HEK293 (cell line): ENCODE measurements around the gene OR4N2.
"Not testable (repeated sequence)": the region's sequence is repeated elsewhere in the genome, so short reads cannot be mapped to it uniquely, and the experiment has no call there.

ENCODE experiments used
- CTCF ChIA-PET: fragments of 350-600 bp; formaldehyde crosslinking; extraction: SDS; loops from one replicate; lab custom pipeline; 2021; ENCODE audit warnings: antibody characterized with exemption; lab: Yijun Ruan, JAX
- POLR2A ChIA-PET: fragments of 300-600 bp; formaldehyde crosslinking; extraction: SDS; loops from one replicate; lab custom pipeline; 2020; ENCODE audit warnings: antibody characterized with exemption, inconsistent platforms; lab: Yijun Ruan, JAX
- H3K27ac ChIP-seq: fragments of 200-500 bp; sonication (Bioruptor generic); 2 replicates; pipeline ENCODE4 v1.5.1; 2014; ENCODE audit warnings: low read depth, low read length, control low read depth, inconsistent platforms; ENCODE audit errors: extremely low read depth
- H3K36me3 ChIP-seq, 2 experiments: fragments of 200-500 bp in 1 of 2; sonication (Bioruptor generic) in 1 of 2; 1 replicate in 1 of 2; 2 replicates in 1 of 2; pipeline ENCODE4 v1.5.1; 2014 to 2017; ENCODE audit warnings: inconsistent platforms in 2 of 2, low read length in 2 of 2; ENCODE audit not compliant: control insufficient read depth in 2 of 2, insufficient read depth in 1 of 2
- H3K4me1 ChIP-seq: fragments of 200-500 bp; sonication (Bioruptor generic); 2 replicates; pipeline ENCODE4 v1.5.1; 2014; ENCODE audit warnings: mild to moderate bottlenecking, low read length, inconsistent platforms; ENCODE audit not compliant: control insufficient read depth, insufficient read depth
- H3K4me3 ChIP-seq: 2 replicates; pipeline ENCODE4 v1.5.1; 2011; ENCODE audit warnings: low read depth, mild to moderate bottlenecking, control low read depth, low read length, moderate library complexity
- H3K9me3 ChIP-seq: fragments of 200-500 bp; sonication (Bioruptor generic); 2 replicates; pipeline ENCODE4 v1.5.1; 2014; ENCODE audit warnings: low read depth, low read length, inconsistent platforms; ENCODE audit not compliant: control insufficient read depth, insufficient read depth
- FEZF1 ChIP-seq: fragments of 450-650 bp; formaldehyde crosslinking; IDR thresholded peaks from 2 replicates; pipeline ENCODE4 v1.5.1; 2016; ENCODE audit warnings: missing biosample characterization, missing genetic modification characterization
- TRIM28 ChIP-seq: IDR thresholded peaks from 2 replicates; pipeline ENCODE4 v1.6.1; 2011; ENCODE audit warnings: low read length, control low read depth, borderline replicate concordance
- ZNF311 ChIP-seq: fragments of 450-650 bp; formaldehyde crosslinking; IDR thresholded peaks from 2 replicates; pipeline ENCODE4 v1.5.1; 2017; ENCODE audit warnings: missing biosample characterization, missing genetic modification characterization, borderline replicate concordance
- ZNF544 ChIP-seq: fragments of 450-650 bp; formaldehyde crosslinking; IDR thresholded peaks from 2 replicates; pipeline ENCODE4 v1.5.0; 2017; ENCODE audit warnings: missing biosample characterization, missing genetic modification characterization
- ZNF580 ChIP-seq: fragments of 450-650 bp; formaldehyde crosslinking; IDR thresholded peaks from 2 replicates; pipeline ENCODE4 v1.5.1; 2016; ENCODE audit warnings: missing biosample characterization, missing genetic modification characterization
- ZNF639 ChIP-seq: fragments of 450-650 bp; formaldehyde crosslinking; IDR thresholded peaks from 2 replicates; pipeline ENCODE4 v1.5.1; 2016; ENCODE audit warnings: missing biosample characterization, missing genetic modification characterization
- ZNF660 ChIP-seq: fragments of 450-650 bp; IDR thresholded peaks from 2 replicates; pipeline ENCODE4 v1.5.1; 2018; ENCODE audit warnings: missing biosample characterization, mild to moderate bottlenecking, missing genetic modification characterization
- ZNF837 ChIP-seq: fragments of 450-650 bp; formaldehyde crosslinking; IDR thresholded peaks from 2 replicates; pipeline ENCODE4 v1.5.1; 2016; ENCODE audit warnings: missing biosample characterization, missing genetic modification characterization
- ZSCAN4 ChIP-seq: fragments of 450-650 bp; formaldehyde crosslinking; IDR thresholded peaks from 2 replicates; pipeline ENCODE4 v1.5.1; 2017; ENCODE audit warnings: missing biosample characterization, missing genetic modification characterization
- TF ChIP-seq, protein P1 (sequence below): fragments of 450-650 bp; formaldehyde crosslinking; IDR thresholded peaks from 2 replicates; pipeline ENCODE4 v1.5.1; 2017; ENCODE audit warnings: missing biosample characterization, missing genetic modification characterization

Gene OR4N2

DNA sequence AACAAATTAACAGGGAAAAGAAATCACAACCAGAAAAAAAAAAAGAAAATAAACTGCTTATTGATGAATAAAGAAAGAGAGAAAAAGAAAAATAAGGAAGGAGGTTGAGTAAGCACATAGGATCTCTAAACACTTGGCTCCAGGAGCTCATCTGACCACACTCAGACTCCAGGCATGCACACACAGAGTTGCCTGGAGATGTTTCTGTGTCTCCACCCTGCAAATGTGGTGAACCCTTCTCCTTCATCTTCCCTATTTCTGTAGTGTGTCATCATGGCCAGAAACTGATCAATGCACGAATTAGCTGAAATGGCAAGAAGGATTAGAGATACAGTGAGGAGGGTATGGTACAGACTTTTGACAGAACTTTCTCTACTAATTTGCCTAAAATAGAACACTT lies 20.2 kb downstream of the OR4N2 start (continued):
- no peak for TF ChIP-seq ZNF580 (tag by site-specific recombination)
- no peak for TF ChIP-seq ZNF639 (tag by site-specific recombination)
- TF ChIP-seq, protein P1, sequence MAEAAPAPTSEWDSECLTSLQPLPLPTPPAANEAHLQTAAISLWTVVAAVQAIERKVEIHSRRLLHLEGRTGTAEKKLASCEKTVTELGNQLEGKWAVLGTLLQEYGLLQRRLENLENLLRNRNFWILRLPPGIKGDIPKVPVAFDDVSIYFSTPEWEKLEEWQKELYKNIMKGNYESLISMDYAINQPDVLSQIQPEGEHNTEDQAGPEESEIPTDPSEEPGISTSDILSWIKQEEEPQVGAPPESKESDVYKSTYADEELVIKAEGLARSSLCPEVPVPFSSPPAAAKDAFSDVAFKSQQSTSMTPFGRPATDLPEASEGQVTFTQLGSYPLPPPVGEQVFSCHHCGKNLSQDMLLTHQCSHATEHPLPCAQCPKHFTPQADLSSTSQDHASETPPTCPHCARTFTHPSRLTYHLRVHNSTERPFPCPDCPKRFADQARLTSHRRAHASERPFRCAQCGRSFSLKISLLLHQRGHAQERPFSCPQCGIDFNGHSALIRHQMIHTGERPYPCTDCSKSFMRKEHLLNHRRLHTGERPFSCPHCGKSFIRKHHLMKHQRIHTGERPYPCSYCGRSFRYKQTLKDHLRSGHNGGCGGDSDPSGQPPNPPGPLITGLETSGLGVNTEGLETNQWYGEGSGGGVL: no peak
- TF ChIP-seq, all 188 proteins: peak for 0

- H3K9me3 ChIP-seq, H3K4me3 ChIP-seq, H3K4me1 ChIP-seq, POLR2A ChIA-PET, H3K36me3 ChIP-seq, H3K27ac ChIP-seq: not testable (repeated sequence)
- CTCF ChIA-PET: interaction anchor here (0.6 kb wide), 2 partner anchors 11 to 314 kb away, joined by 3 to 4 read pairs; no protein-coding TSS in a partner anchor
Observed at GRCh38 chr14:19827626-19828244, 24.2 kb downstream of the OR4N2 start.

DNA sequence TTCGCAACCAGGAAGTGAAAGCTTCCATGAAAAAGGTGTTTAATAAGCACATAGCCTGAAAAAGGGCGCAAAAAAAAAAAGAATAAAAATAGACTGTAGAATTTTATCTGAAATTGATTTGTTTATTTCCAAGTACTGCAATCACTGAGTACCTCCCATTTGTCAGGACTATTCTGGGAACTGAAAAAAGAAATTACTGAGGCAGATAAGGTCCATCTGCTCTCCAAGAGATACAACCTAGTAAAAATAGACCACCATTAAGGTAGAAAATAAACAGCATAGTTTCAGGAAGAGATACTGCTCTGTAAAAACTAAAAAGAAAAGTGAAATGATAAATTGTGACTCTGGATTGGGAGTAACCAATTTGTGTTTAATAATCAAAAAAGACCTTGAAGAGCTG lies 24.7 kb downstream of the OR4N2 start:
- POLR2A ChIA-PET: no interaction called here
- no peak for TF ChIP-seq TRIM28
- TF ChIP-seq ZNF660 (tag by site-specific recombination): no peak
- no peak overlapping the region for H3K27ac ChIP-seq

GRCh38 chr14:19834203-19834848 lies 30.8 kb downstream of the OR4N2 start:
- POLR2A ChIA-PET, H3K36me3 ChIP-seq, CTCF ChIA-PET: not testable (repeated sequence)

More for the DNA sequence above, 24.7 kb downstream of the OR4N2 start:
- no peaks in the 10 kb centered on the region for H3K4me1 ChIP-seq
- no peak overlapping the region for H3K4me3 ChIP-seq
- CTCF ChIA-PET: interaction anchor here (0.6 kb wide), 1 partner anchor 314 kb away, joined by 4 read pairs; no protein-coding TSS in a partner anchor
- H3K9me3 ChIP-seq: no peaks in the 10 kb centered on the region
- H3K36me3 ChIP-seq: no peaks in the 10 kb centered on the region

DNA sequence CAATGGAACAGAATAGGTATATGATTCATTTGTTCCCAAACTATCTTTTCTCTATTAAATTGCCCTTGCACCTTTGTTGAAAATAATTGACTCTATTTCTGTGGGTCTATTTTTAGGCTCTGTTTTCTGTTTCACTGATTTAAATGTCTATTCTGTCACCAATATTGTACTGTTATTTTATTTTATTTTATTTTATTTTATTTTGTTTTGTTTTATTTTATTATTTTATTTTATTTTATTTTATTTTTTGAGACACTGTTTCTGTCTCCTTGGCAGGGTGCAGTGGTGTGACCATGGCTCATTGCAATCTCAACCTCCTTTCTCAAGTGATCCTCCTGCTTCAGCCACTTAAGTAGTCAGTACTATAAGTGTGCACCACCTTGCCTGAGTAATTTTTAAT lies 34.9 kb downstream of the OR4N2 start:
- ChIA-PET POLR2A (no interaction called here), CTCF (no interaction called here)
- no peaks in the 10 kb centered on the region for H3K9me3 ChIP-seq

More at GRCh38 chr14:19834203-19834848, 30.8 kb downstream of the OR4N2 start:
- not testable (repeated sequence) for H3K9me3 ChIP-seq, H3K4me1 ChIP-seq, H3K27ac ChIP-seq, H3K4me3 ChIP-seq

DNA sequence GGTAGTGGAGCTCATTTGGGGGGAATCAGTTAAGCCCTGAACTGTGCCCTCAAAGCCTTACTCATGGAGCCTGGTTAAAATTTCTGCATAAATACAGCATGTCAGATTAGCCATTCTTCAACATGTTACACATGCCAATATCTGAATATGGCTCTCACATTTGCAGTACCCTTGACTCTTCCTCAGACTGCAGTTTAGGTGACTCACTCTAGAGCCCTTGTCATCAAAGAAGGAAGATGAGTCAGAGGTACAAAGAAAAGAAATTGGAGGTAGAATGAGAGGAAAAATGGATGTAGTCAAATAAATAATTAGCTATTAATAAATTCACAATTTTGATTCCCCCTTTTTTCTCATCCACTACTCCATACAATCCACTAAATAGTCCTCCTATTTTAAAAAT lies 47.8 kb downstream of the OR4N2 start:
- POLR2A ChIA-PET: no interaction called here
- Histone ChIP-seq H3K27ac (no peak overlapping the region), H3K4me3 (no peak overlapping the region), H3K9me3 (no peaks in the 10 kb centered on the region), H3K36me3 (no peaks in the 10 kb centered on the region), H3K4me1 (no peaks in the 10 kb centered on the region)
- CTCF ChIA-PET: no interaction called here
- no peak for TF ChIP-seq ZNF544
- TF ChIP-seq ZSCAN4 (tag by site-specific recombination): no peak

More for the DNA sequence above, 34.9 kb downstream of the OR4N2 start:
- Histone ChIP-seq H3K27ac (no peak overlapping the region), H3K4me3 (no peak overlapping the region), H3K4me1 (no peaks in the 10 kb centered on the region), H3K36me3 (no peaks in the 10 kb centered on the region)
- TF ChIP-seq ZNF837 (no peak), ZNF311 (no peak), FEZF1 (tag by site-specific recombination) (no peak)

DNA sequence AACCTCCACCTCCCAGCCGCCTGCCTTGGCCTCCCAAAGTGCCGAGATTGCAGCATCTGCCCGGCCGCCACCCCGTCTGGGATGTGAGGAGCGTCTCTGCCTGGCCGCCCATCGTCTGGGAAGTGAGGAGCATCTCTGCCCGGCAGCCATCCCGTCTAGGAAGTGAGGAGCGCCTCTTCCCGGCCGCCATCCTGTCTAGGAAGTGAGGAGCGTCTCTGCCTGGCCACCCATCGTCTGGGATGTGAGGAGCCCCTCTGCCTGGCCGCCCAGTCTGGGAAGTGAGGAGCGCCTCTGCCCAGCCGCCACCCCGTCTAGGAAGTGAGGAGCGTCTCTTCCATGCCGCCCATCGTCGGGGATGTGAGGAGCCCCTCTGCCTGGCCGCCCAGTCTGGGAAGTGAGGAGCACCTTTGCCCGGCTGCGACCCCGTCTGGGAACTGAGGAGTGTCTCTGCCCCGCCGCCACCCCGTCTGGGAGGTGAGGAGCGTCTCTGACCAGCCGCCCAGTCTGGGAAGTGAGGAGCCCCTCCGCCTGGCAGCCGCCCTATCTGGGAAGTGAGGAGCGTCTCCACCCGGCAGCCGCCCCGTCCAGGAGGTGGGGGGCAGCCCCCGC lies 62.6 kb downstream of the OR4N2 start:
- H3K36me3 ChIP-seq, H3K4me3 ChIP-seq, CTCF ChIA-PET, H3K27ac ChIP-seq, H3K9me3 ChIP-seq, H3K4me1 ChIP-seq, POLR2A ChIA-PET: not testable (repeated sequence)
